GM15510 (cell line): ENCODE measurements around the gene ZSCAN5C.
"Not testable (repeated sequence)": the region's sequence is repeated elsewhere in the genome, so short reads cannot be mapped to it uniquely, and the experiment has no call there.

Source experiments
- POLR2A ChIP-seq: IDR thresholded peaks from 3 replicates; pipeline ENCODE4 v1.6.1; 2011; ENCODE audit warnings: borderline replicate concordance; ENCODE audit not compliant: insufficient read length; ENCODE audit errors: extremely low read depth

The ZSCAN5C gene

DNA sequence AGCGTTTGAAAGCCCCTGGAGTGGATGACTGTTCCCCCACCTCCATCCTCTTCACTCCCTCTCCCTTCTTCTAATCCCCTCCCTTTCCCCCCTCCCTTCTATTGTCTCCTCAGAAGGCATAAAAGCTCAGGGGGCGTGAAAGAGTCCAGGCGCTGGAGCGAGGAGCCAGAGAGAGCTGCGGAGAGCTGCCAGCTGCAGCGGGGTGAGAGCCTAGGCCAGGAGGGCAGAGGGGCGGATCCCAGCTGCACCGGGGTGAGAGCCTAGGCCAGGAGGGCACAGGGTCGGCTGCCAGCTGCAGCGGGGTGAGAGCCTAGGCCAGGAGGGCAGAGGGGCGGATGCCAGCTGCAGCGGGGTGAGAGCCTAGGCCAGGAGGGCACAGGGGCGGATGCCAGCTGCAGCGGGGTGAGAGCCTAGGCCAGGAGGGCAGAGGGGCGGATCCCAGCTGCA, 26.2 kb upstream of the ZSCAN5C start, which contains the start of gene GALP:
GALP (plus strand) TSS at position 148 of the 447 bp plus-strand sequence. CDS start 1,101 bp downstream, outside the sequence.
- not testable (repeated sequence) for TF ChIP-seq POLR2A

DNA sequence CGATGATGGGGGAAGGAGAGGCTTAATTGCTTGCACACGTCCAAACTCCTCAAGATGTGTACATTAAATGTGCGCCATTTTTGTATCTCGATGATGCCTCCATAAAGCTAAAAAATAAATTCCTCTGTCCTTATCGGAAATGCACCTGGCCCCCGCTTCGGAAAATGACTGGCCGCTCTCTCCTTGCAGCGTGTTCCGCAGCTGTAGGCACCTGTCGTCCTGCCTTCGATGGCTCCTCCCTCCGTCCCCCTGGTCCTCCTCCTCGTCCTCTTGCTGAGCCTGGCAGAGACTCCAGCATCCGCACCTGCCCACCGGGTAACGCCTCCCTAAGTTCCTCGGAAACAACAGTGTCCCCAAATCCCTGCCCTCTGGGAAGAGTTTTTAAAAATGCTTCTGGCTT, 25.2 kb upstream of the ZSCAN5C start:
- TF ChIP-seq POLR2A = no peak

DNA sequence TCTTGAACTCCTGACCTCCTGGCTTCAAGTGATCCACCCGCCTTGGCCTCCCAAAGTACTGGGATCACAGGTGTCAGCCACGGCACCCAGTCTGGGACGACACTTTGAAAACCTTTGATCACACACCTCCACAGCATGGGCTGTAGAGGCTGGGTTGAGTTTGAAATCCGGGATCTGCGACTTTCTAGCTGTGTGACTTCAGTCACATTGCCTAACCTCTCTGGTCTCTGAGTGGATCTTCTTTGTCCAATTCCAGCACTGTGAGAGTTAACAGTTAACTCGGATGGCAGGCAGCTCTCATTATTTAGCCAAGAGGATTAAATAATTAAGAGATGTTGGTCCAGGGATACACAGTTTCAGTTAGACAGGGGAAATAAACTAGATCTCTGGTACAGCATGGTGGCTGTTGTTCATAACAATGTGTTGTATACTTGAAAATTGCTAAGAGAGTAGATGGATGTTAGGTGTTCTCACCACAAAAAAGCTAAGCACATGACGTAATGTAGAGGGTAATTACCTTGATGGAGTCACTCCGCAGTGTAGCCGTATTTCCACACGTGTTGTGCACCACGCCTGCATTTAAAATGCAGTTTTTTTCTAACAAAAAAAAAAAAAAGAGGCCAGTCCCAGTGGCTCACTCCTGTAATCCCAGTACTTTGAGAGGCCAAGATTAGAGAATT, 24.4 kb upstream of the ZSCAN5C start:
- TF ChIP-seq POLR2A = no peak

DNA sequence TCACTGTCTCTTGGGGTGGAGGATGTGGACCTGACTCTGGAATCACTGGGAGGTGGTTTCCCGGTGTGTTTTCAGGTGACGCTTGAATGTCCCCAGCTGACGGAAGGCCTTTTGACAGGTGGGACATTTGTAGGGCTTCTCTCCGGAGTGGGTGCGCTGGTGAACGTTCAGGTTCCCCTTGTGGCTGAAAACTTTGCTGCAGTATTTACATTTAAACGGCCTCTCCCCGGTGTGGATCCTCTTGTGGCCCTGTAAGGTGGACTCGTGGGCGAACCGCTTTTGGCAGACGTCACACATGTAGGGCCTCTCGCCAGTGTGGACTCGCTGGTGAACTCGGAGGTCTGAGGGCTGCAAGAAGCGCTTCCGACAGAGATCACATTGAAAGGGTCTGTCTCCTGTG, 12.3 kb upstream of the ZSCAN5C start:
- TF ChIP-seq POLR2A = no peak

DNA sequence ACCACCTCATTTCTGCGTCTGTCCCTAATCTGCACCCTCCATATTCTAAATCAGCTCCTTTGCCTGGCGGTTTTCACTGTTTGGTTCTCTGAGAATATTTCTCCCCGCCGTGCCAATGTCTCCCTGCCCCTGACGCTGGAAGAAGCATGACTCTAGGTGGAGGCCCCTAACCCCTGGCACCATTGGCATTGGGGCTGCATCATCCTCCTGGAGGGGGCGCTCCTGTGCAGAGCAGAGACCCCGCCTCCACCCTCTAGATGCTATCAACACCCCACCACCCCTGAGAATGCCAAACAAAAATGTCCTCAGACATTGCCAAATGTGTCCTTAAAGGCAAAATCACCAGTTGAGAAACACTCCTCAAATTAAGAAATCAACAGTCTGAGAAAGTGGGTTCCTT, 11.0 kb upstream of the ZSCAN5C start:
- TF ChIP-seq POLR2A = no peak

DNA sequence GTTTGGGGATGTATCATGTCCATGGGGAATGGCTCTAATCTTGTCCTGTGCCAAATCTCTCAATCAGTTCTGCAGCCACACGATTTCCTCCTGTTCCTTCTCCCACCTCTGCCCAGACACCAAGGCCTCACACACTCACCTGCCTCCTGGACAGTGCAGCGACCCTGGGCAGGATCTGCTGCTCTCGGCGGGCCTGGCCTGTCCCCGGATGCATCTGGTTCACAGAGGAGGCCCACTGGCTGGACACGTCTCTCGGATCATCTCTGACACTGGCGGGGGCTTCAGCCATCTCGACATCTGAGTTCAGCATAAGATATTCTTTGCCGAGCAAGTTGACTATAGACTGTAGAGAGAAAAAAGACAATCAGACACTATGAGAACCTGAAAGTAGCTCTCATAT, 10.4 kb upstream of the ZSCAN5C start:
- TF ChIP-seq POLR2A = no peak

DNA sequence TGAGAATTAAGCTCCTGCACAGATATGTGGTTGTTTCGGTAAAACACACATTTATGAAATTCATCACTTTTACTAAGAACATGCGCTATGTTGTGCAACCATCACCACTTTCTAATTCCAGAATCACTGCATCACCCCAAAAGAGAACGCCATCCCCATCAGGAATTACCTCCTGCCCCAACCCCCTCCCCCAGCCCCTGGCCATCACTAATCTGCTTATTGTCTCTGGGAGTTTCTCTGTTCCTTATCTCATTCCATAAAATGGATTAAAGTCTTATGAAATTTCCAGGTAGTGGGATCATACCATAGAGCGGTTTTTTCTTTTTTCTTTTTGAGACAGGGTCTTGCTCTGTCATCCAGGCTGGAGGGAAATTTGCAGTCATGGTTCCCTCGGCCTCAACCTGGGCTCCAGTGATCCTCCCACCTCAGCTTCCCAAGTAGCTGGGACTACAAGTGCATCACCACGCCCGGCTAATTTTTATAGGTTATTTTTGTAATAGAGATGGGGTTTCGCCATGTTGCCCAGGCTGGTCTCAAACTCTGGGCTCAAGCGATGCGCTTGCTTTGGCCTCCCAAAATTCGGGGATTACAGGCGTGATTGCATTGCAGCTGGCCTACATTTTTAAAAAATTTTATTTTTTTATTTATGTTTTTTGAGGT, 8.0 kb upstream of the ZSCAN5C start:
- TF ChIP-seq POLR2A = no peak

DNA sequence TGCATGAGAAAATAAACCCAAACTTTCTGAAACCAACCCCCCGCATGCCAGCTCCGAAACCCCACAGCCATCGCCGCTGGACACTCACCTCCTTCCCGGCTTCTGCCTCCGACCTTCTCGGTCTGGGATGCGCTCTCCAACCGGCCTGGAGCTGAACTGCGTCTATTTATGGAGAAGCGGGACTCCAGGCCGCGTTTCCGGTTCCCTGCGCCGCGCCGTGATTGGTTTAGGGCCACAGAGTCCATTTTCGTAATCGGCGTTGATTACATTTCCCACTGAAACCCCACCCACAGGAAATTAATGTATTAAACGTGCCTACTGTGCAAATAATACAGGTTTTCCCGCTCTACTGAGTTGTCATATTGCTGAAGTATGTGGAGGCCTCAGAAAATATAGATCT, 4.4 kb upstream of the ZSCAN5C start, which contains the start of gene ZSCAN5B:
ZSCAN5B (minus strand) TSS at position 138 of the 400 bp plus-strand sequence. CDS start 4,731 bp downstream, outside the sequence.
- not testable (repeated sequence) for TF ChIP-seq POLR2A

DNA sequence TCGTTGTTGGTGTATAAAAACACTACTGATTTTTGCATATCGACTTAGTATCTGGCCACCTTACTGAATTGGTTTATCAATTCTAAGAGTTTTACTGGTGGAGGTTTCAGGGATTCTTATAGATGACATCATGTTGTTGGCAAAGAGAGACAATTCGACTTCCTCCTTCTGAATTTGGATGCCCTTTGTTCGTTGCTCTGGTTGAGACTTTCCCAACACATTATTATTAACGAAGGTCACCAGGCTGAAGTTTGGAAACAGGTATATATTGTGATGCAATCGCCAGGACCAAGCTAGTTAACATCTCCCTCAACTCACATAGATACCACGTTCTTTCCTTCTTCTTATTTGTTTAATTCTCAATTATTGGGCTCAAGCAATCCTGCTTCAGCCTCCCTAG, 2.4 kb upstream of the ZSCAN5C start:
- TF ChIP-seq POLR2A = no peak

DNA sequence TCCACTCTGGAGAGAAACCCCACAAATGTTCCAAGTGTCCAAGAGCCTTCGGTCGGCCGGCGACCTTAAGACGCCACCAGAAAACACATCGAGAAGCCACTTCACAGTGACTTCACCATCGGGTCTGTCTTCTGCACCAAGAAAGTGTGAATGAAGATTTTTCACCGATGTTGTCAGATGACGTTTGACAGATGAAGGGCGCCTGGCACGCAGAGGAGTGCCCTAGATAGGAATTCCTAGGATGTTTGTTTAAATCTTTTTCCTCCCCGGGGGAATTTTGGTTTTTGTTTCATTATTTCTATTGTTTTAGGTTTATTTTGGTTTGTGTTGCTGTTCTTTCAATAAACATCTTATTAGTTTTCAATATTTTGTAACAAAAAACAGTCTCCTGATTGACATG, 7.0 kb downstream of the ZSCAN5C start:
- TF ChIP-seq POLR2A = no peak

DNA sequence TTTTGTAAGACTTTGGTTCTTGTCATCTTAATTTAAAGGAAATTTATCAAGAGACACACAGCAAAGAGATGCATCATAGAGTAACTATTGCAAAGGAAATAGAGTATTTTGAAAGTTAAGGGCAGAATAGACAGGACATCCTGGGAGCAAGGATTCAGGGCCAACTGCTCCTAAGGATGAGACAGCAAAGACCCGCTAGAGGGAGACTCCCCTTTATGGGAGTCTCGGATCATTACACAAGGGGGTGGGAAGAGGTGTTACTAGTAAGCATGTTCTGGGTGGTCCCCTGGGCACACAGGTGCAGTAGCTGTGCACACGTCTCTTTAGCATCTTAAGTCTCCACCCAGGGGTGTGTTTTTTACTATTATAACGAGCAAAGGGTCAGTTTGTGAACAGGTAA, 9.6 kb downstream of the ZSCAN5C start:
- TF ChIP-seq POLR2A = no peak

DNA sequence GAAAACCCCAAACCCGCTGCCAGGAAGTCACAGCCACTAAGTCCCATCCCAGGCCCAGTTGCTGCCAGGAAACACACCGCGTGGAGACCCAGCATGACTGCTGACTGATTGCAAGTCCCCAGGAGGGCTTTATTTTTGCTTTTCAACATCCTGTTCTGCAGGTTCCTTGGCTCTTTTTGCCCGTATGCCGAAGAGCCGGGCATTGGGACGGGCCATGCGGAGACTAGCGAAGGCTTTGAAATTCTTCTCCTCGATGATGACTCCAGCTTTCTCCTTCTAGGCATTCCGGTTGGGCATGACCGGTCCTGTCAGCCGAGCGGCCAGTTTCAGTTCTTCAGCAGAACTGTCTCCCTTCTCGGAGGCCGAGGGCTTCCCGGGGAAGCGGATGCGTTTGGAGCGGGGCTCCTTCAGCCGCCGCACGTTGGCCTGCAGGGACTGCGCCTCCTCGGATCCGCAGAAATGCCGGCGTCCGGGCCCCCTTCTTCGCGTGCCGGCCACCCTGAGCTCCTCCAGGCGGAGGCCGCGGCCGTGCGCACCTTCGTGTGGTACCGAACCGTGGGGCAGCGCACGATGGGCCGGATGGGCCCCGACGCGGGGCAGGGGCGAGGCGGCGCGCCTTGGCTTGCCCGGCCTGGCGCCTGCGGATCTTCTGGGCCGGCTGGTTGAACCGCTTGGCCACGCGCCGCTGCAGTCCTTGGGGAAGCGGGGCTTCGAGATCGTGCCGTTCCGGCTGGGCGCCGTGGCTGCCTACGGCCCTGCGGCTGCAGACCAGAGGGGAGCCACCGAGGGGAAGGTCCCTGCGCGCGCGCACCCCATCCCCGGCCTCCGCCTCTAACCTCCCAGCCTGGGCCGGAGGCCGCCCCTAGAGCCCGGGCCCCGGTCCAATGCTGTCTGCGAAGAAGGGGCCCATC, 15.2 kb downstream of the ZSCAN5C start:
- TF ChIP-seq POLR2A = no peak

DNA sequence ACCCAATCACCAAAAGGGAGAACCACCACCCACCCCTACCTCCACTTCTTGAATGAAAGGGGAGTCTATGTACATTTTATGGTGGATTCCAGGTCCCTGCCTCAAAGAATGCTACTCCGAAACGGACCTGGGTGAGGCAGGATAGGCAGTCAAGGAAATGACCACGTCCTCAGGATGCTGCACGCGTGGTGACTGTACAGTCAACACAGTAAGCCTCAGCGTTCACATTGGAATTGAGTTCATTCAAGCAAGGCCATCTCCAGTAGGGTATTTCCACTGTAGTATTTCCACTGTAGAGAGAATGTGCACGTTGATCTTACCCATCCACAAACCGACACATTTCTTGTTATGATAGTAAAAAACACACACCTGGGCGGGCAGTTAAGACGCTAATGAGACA, 16.9 kb downstream of the ZSCAN5C start:
- TF ChIP-seq POLR2A = no peak

DNA sequence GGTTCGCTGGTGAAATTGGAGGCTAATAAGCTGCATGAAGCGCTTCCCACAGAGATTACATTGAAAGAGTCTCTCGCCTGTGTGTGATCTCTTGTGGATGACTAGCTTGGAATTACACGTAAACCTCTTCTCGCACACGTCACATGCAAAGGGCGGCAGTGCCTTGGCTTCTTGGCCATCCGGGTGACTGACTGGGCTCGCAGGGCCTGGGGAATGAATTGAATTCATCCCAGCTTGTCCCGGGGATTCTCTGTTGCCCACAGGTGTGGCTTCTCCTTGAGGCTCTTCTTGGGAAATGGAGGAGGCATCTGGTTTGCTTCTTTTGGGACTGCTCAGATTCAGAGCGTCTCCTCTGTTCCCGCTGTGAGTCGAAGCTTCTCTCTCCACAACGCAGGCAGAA, 19.8 kb downstream of the ZSCAN5C start:
- TF ChIP-seq POLR2A = no peak

DNA sequence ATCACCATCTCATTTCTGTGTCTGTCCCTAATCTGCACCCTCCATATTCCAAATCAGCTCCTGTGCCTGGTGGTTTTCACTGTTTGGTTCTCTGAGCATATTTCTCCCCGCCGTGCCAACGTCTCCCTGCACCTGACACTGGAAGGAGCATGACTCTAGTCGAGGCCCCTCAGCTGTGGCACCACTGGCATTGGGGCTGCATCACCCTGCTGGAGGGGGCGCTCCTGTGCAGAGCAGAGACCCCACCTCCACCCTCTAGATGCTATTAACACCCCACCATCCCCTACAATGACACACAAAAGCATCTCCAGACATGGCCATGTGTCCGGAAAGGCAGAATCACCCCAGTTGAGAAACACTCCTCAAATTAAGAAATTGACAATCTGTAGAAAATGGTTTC, 20.8 kb downstream of the ZSCAN5C start:
- TF ChIP-seq POLR2A = no peak

DNA sequence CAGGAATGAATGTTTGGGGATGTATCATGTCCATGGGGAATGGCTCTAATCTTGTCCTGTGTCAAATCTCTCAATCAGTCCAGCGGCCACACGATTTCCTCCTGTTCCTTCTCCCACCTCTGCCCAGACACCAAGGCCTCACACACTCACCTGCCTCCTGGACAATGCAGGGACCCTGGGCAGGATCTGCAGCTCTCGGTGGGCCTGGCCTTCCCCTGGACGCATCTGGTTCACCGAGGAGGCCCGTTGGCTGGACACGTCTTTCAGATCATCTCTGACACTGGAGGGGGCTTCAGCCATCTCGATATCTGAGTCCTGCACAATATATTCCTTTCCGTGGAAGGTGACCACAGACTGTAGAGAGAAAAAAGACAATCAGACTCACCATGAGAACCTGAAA, 21.4 kb downstream of the ZSCAN5C start:
- TF ChIP-seq POLR2A = no peak

DNA sequence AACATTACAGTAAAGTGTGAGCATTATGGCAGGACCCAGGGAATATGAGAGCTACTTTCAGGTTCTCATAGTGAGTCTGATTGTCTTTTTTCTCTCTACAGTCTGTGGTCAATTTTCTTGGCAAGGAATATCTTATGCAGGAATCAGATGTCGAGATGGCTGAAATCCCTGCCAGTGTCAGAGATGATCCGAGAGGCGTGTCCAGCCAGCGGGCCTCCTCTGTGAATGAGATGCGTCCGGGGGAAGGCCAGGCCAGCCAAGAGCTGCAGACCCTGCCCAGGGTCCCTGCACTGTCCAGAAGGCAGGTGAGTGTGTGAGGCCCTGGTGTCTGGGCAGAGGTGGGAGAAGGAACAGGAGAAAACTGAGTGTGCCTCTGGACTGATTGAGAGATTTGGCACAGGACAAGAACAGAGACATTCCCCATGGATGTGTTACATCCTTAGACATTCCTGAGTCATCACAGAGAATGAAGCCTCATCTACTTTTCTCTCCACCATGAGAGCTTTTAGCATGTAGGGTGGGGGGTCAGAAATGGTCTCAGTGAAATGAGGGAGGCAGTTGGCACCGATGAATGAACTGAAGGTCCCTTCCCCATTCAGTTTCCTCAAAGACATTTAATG, 43.2 kb downstream of the ZSCAN5C start:
- no peak for TF ChIP-seq POLR2A
